Measurements from ENCODE around the gene USP54. TPM values are rescaled to one million over a fixed set of nuclear protein-coding genes. Genes with fewer than 3 reads are reported as not detected.
"Not testable (repeated sequence)": the region's sequence is repeated elsewhere in the genome, so short reads cannot be mapped to it uniquely, and the experiment has no call there.

USP54 gene
- total and polyA plus RNA-seq, 9 of the 15 experiments (the other 6 are each of a cell fraction or from before 2014, with no cell fraction given) = 3.8 to 40.1 (median 16.9) TPM

DNA sequence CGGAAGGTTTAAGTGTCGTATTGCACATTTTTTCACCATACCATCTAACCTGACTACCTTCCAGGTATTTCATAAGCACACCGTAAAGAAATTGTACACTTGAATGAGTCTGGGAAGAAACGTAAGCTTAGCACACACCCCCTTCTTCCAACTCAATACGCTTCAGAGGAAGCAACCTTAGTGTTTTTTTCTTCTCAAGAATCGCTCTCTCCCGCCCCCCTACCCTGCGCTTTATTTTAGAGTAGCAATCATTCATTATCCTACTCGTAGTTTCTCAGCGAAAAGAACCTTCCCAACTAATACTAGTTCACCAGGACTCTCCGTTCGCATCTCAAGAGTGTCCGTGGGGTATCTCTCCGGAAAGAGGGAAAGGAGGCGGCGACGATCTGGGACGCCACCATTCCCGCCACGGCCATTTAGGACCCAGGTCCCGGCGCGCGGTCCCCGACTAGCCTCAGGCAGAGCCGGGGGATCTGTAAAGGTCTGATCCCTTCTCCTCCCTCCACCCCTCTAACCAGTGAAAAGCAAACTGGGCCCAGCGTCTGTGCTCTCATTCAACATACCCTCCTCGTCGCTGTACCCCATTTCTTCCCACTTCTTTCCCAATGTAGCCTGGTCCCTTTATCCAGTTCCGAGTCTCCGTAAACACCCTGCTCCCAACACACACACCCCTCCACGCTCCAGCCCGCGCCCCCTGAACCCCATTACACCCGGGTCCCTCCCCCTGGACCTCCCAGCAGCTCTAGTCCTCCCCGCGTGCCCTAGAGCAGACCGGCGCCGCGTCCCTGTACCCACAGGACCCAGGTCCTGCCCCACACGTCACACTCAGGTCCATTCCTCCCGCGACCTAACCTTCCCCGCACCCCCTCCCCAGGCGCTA is 34.1 kb upstream of the USP54 start (continued):
- TF ChIP-seq FOXM1 (IDR thresholded peaks at IDR 0.05; ENCODE audit: low read depth) (no peak), FOXM1 (CRISPR knock-in tag; IDR thresholded peaks at IDR 0.05; ENCODE audit: low read depth) (no peak), ZNF23 (CRISPR knock-in tag; IDR thresholded peaks at IDR 0.05) (no peak), RUNX1 (IDR thresholded peaks at IDR 0.05; ENCODE audit: low read depth) (no peak), XRCC4 (IDR thresholded peaks at IDR 0.05; ENCODE audit: extremely low read depth, insufficient read depth, insufficient read length) (no peak), BCL6 (CRISPR knock-in tag; IDR thresholded peaks at IDR 0.05) (no peak)
- TF ChIP-seq, protein P1, sequence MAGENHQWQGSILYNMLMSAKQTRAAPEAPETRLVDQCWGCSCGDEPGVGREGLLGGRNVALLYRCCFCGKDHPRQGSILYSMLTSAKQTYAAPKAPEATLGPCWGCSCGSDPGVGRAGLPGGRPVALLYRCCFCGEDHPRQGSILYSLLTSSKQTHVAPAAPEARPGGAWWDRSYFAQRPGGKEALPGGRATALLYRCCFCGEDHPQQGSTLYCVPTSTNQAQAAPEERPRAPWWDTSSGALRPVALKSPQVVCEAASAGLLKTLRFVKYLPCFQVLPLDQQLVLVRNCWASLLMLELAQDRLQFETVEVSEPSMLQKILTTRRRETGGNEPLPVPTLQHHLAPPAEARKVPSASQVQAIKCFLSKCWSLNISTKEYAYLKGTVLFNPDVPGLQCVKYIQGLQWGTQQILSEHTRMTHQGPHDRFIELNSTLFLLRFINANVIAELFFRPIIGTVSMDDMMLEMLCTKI (IDR thresholded peaks at IDR 0.05; ENCODE audit: partially characterized antibody) = no peak

GRCh38 chr10:73623056-73623455 is 31.9 kb upstream of the USP54 start:
- no peaks in the 10 kb centered on the region for H3K36me3 ChIP-seq (ENCODE audit: control insufficient read depth, insufficient read depth, low read length)
- H3K9me1 ChIP-seq (ENCODE audit: control insufficient read depth, insufficient read depth, low read length) = no peaks in the 10 kb centered on the region
- 76% methylated on average over 4 of the region's 4 CpGs for WGBS (ENCODE audit: insufficient coverage, low coverage, missing lambda C conversion rate)
- peak overlapping the region in 1 of 2 experiments; percentile 31; a peak in 1 of 4 replicates for H3K9ac ChIP-seq (ENCODE audit: insufficient read depth in 1 of 2, low read depth in 2 of 2, low read length in 2 of 2)
- intact Hi-C loops (cut with micrococcal nuclease) (no loop called here), in situ Hi-C loops (cut with MboI) (no loop called here)
- no peaks in the 10 kb centered on the region for H3K9me3 ChIP-seq (replicated peaks; ENCODE audit: control insufficient read depth, insufficient read depth, low read depth, low read length)
- H3K4me2 ChIP-seq (ENCODE audit: insufficient read depth, low read length) = no peak overlapping the region
- H3K27me3 ChIP-seq (ENCODE audit: control insufficient read depth in 2 of 2, insufficient read depth in 2 of 2, low read length in 2 of 2) = no peaks in the 10 kb centered on the region
- no peaks in the 10 kb centered on the region for H4K20me1 ChIP-seq (replicated peaks; ENCODE audit: control insufficient read depth, insufficient read depth, low read length)
- no TSS peak for BruUV-seq (replicated peaks)
- TF ChIP-seq PHF20 (IDR thresholded peaks at IDR 0.05; ENCODE audit: partially characterized antibody) = no peak
- TF ChIP-seq, protein P2, sequence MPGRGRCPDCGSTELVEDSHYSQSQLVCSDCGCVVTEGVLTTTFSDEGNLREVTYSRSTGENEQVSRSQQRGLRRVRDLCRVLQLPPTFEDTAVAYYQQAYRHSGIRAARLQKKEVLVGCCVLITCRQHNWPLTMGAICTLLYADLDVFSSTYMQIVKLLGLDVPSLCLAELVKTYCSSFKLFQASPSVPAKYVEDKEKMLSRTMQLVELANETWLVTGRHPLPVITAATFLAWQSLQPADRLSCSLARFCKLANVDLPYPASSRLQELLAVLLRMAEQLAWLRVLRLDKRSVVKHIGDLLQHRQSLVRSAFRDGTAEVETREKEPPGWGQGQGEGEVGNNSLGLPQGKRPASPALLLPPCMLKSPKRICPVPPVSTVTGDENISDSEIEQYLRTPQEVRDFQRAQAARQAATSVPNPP (IDR thresholded peaks at IDR 0.05; ENCODE audit: borderline replicate concordance, insufficient read depth, insufficient read length) = no peak
- no peak for TF ChIP-seq ELK3 (CRISPR knock-in tag; IDR thresholded peaks at IDR 0.05)
- H3K27ac ChIP-seq (ENCODE audit: extremely low read depth, low read depth, low read length) = no peak overlapping the region
- no peak for DNase-seq (ENCODE audit: extremely low read depth in 1 of 4, low spot score in 3 of 4)
- ATAC-seq = no peak
- no peak overlapping the region for H2AFZ ChIP-seq (ENCODE audit: low read depth, low read length)
- peaks cover 7 to 14% of the 10 kb centered on the region in 2 experiments; a peak in 4 of 5 replicates for H3K4me1 ChIP-seq (replicated peaks in 1 of 2; ENCODE audit: control insufficient read depth in 2 of 2, insufficient read depth in 2 of 2, low read length in 2 of 2)
- POLR2A ChIA-PET = interaction anchor here (0.7 to 2.6 kb wide), 4 partner anchors 15 to 91 kb away, joined by 3 to 7 read pairs (median 4); no protein-coding TSS in a partner anchor
- FAIRE-seq = no peak
- peaks cover 33% of the 10 kb centered on the region for H3K79me2 ChIP-seq (ENCODE audit: control insufficient read depth, insufficient read depth, low read length)
- no peak overlapping the region for H3K4me3 ChIP-seq
- CTCF ChIA-PET (ENCODE audit: low intra/inter-chr PET ratio) = no interaction called here

DNA sequence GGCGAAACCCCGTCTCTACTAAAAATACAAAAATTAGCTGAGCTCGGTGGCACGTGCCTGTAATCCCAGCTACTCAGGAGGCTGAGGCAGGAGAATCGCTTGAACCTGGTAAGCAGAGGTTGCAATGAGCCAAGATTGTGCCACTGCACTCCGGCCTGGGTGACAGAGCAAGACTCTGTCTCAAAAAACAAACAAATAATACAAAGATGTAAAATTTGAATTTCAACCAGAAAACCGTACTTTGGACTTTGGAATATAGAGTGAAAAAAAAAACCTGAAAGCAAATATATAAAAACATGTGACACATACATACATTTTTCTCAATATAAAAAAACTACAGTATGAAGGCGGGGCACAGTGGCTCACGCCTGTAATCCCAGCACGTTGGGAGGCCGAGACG is 29.8 kb upstream of the USP54 start:
- H3K9me1 ChIP-seq (ENCODE audit: control insufficient read depth, insufficient read depth, low read length); H3K4me2 ChIP-seq (ENCODE audit: insufficient read depth, low read length); CTCF ChIA-PET (ENCODE audit: low intra/inter-chr PET ratio); H2AFZ ChIP-seq (ENCODE audit: low read depth, low read length); FAIRE-seq; H3K27ac ChIP-seq (ENCODE audit: extremely low read depth, low read depth, low read length); BruUV-seq (replicated peaks); H3K4me1 ChIP-seq (replicated peaks in 1 of 2; ENCODE audit: control insufficient read depth in 2 of 2, insufficient read depth in 2 of 2, low read length in 2 of 2); in situ Hi-C loops (cut with MboI); H4K20me1 ChIP-seq (replicated peaks; ENCODE audit: control insufficient read depth, insufficient read depth, low read length); DNase-seq (ENCODE audit: extremely low read depth in 1 of 4, low spot score in 3 of 4); H3K9ac ChIP-seq (ENCODE audit: insufficient read depth in 1 of 2, low read depth in 2 of 2, low read length in 2 of 2); H3K9me3 ChIP-seq (replicated peaks; ENCODE audit: control insufficient read depth, insufficient read depth, low read depth, low read length); intact Hi-C loops (cut with micrococcal nuclease); H3K4me3 ChIP-seq; H3K36me3 ChIP-seq (ENCODE audit: control insufficient read depth, insufficient read depth, low read length); H3K27me3 ChIP-seq (ENCODE audit: control insufficient read depth in 2 of 2, insufficient read depth in 2 of 2, low read length in 2 of 2); ATAC-seq: not testable (repeated sequence)
- POLR2A ChIA-PET = interaction anchor here (0.8 to 2.6 kb wide), 2 partner anchors 19 to 152 kb away, joined by 3 to 7 read pairs; no protein-coding TSS in a partner anchor
- peaks cover 15% of the 10 kb centered on the region for H3K79me2 ChIP-seq (ENCODE audit: control insufficient read depth, insufficient read depth, low read length)
- WGBS (ENCODE audit: insufficient coverage, low coverage, missing lambda C conversion rate) = 88% methylated on average over 11 of the region's 12 CpGs

All from K562 (cell line).